Measurements from ENCODE around the gene ZNF692.
"Not testable (repeated sequence)": the region's sequence is repeated elsewhere in the genome, so short reads cannot be mapped to it uniquely, and the experiment has no call there.

The ZNF692 gene

GRCh38 chr1:248848602-248849001 is 10.3 kb downstream of the ZNF692 start:
- no peak for DNase-seq (ENCODE audit: low read depth)

- no peak for DNase-seq (ENCODE audit: low read depth)
Observed at GRCh38 chr1:248847956-248848561, 10.8 kb downstream of the ZNF692 start.

DNA sequence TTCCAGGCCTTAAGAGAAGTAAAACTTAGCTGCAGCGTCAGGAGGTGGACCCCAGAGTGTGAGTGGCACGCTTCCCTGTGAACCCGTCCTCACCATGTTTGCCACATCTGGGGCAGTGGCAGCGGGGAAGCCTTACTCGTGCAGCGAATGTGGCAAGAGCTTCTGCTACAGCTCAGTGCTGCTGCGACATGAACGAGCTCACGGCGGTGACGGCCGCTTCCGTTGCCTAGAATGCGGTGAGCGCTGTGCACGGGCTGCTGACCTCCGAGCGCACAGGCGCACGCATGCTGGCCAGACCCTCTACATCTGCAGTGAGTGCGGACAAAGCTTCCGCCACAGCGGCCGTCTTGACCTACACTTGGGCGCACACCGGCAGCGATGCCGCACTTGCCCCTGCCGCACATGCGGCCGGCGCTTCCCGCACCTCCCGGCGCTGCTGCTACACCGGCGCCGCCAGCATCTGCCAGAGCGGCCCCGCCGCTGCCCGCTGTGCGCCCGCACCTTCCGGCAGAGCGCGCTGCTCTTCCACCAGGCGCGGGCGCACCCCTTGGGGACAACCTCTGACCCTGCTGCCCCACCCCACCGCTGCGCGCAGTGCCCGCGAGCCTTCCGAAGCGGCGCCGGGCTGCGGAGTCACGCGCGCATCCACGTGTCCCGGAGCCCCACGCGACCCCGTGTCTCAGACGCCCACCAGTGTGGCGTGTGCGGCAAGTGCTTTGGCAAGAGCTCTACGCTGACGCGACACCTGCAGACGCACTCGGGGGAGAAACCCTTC is 11.5 kb downstream of the ZNF692 start:
- DNase-seq (ENCODE audit: low read depth): no peak

- no peak for DNase-seq (ENCODE audit: low read depth)
Observed at GRCh38 chr1:248844526-248844925, 14.4 kb downstream of the ZNF692 start.

DNA sequence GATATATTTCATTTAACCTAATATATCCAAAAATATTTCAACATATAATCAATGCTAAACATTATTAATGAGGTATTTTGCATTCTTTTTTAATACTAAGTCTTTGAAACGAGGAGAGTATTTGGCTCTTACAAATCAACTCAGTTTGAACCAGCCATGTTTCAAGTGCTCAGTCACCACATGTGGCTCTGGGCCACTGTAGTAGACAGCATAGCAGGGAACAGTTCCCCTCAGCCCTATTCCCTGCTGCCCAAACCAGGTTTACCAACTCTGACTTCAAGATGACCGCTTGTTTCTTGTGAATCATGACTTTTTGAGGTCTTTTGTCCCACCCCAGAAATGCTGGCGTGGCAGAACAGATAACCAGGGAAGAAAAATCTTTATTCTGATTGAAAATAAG is 15.2 kb downstream of the ZNF692 start:
- no peak for DNase-seq (ENCODE audit: low read depth)

DNA sequence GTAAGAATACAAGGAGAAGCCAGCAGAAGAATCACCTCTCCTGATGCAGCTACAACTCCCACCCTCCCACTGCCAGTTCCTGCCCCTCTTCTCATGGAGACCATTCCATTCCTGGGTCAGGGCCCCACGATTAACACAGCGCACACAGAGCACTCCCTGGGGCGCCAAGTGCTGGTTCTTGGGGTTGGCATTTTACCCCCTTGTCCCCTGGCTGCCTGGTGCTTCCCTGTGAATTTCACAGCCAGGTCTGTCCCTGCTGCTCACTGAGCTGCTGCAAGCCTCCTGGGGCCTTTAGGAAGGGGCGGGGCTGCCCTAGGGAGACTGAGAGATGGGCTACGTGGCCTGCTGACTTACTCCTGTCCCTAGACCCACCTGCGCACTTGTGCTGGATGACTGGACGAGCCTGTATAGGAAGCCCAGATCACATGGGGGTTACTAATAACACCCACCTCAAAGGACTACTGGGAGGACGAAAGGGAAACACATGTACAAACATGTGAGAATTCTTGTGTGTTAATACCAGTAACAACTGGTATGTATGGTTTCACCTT is 16.0 kb downstream of the ZNF692 start:
- no peak for DNase-seq (ENCODE audit: low read depth)

DNA sequence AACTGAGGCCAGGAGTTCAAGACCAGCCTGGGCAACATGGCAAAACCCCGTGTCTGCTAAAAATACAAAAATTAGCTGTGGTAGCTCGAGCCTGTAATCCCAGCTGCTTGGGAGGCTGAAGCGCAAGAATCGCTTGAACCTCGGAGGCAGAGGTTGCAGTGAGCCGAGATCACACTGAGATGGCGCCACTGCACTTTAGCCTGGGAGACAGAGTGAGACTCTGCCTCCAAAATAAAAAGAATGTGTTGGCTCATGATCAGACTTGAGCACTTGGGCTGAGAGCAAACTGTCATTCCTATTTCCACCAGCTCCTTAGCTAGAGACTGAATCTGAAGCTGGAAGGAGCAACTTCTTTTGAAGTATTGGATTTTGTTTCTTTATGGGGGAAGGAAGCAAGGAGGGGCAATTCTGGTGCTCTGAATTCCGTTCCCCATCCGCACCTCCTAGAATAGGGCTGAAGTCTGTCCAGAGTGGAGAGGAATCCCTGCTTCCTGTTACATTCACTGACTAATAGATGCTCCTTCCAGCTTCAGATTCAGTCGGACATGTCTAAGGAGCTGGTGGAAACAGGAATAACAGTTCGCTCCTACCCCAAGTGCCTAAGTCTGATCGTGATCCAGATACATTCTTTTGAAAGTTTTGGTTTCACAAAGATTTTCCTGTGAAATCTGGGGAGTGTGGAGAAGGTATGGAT is 17.0 kb downstream of the ZNF692 start:
- DNase-seq (ENCODE audit: low read depth): peak; percentile 62

- DNase-seq (ENCODE audit: low read depth): peak; percentile 58
Observed at GRCh38 chr1:248840946-248841345, 17.9 kb downstream of the ZNF692 start.

DNA sequence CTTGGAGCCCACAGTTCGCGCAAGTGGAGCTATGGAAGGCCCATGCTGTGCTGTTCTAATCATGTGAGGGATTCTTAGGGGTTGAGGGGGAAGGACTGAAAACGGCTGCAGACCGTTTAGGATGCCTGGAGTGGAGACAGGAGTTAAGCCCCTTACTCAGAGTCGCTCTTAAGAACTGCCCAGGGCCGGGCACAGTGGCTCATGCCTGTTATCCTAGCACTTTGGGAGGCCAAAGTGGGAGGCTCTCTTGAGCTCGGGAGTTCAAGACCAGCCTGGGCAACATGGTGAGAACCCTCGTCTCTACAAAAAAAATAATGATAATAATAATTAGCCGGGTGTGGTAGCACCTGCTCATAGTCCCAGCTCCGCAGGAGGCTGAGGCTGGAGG is 19.7 kb downstream of the ZNF692 start:
- no peak for DNase-seq (ENCODE audit: low read depth)

- peak; percentile 68 for DNase-seq (ENCODE audit: low read depth)
Observed at GRCh38 chr1:248838357-248839167, 20.3 kb downstream of the ZNF692 start.

GRCh38 chr1:248837781-248838356 is 21.0 kb downstream of the ZNF692 start, which contains the start of gene ZNF672:
ZNF672 (plus strand) TSS chr1:248838224; CDS start chr1:248847275, 9,051 bp downstream.
- DNase-seq (ENCODE audit: low read depth): peak; percentile 98

DNA sequence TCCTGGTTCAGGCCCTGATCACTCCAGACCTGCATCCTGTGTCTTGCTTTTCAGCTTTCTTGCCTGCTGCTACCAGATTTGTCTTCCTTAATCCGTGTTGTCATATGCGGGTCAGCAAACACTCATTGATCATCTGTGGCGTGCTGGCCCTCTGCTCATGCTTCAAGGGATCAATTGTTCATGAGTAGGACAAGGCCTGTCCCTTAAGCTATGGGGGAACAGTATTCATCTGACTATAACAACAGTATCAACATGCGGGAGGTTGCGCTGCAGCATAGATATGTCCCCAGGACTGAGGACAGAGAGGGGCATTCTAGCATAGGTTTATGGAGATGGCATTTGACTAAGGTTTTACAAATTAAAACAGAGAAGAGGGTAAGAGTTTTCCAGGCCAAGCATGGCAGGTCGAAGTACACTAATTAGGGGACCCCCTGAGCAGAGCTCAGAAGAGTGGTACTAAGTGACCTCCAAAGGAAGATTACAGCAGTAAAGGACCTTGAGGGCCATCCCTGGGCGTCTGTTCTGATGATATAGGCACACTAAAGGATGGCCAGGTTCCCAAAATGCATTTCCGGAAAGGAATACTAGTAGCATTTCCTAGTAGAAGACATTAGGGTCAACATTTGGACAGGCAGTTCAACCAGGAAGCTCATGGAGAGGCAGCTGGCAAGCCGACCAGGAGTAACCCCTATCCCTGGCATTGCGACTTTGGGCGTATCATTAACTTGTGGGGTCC is 21.7 kb downstream of the ZNF692 start:
- no peak for DNase-seq (ENCODE audit: low read depth)

GRCh38 chr1:248834343-248834940 is 24.4 kb downstream of the ZNF692 start:
- DNase-seq (ENCODE audit: low read depth): no peak

DNA sequence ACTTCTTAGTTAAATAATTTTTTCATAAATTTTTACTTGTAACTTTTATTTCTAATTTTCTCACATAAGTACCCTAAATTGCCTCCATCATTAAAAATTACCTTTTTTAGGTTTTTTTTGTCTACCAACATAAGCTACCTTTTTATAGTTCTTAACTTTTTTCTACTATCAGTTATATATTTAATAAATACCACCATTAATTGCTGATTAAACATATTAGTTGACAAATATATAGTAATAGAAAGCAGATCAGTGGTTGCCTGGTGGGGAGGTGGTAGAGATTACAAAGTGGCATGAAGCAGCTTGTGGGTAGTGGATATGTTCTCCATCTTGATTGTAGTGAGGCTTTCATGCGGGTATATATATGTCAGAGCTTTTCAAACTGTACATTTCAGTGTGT is 27.0 kb downstream of the ZNF692 start:
- no peak for DNase-seq (ENCODE audit: low read depth)

- DNase-seq (ENCODE audit: low read depth): not testable (repeated sequence)
Observed at GRCh38 chr1:248830718-248831017, 28.2 kb downstream of the ZNF692 start.

DNA sequence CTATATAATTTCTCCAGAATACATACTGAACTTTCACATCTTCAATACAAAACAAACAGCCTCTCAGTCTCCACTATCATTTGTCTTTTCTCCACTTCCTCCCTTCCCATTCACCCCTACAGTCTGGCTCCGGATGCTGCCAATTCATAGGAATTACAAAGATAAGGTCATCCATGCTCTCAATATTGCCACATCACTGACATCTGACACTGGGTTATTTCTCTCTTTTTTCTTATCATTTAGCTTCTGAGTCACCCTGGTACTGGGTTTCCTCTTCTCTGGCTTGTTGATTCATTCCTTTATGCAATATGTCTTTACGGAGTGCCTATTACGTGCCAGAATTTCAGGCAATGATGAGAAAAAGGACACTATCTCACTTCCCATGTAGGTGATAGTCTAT is 30.0 kb downstream of the ZNF692 start:
- DNase-seq (ENCODE audit: low read depth): peak; percentile 35

- DNase-seq (ENCODE audit: low read depth): peak; percentile 94
Observed at GRCh38 chr1:248825909-248826760, 32.8 kb downstream of the ZNF692 start, which contains the start of gene SH3BP5L. SH3BP5L (minus strand) TSS chr1:248825915; CDS start chr1:248824935, 980 bp downstream.

DNA sequence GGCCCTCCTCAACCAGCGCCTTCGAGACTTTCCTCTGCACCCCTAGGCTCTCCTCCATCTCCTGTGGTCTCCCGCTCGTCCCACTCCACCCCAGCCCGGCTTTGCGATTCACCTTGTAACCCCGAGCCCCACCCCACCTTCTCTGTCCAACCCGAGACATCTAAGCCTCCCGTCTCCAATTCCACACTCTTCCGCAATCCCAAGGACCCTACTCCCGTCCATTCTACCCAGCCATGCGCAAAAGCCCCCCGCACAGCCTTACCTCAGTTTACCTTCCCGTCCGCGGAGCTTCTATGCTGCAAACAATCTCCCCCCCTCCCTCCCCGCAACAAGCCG is 33.3 kb downstream of the ZNF692 start:
- DNase-seq (ENCODE audit: low read depth): no peak

DNA sequence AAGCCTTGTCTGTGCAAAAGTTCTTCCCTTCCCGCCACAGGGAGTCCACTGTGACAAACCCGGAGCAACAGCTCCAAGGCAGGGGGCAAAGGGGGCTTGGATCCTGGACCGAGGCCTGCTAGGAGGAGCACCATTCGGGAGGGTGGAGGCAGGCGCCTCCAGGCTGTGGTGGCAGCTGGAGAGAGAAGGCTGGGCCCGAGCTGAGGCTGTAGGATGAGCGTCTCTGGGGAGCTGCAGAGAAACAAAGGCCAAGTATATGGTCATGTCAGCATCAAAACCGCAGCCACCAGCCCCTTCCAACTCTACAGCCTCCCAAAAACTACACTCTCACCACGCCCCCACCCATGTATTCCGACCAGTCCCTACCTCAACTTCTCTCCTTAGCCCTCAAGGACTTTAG is 33.7 kb downstream of the ZNF692 start:
- DNase-seq (ENCODE audit: low read depth): no peak

DNA sequence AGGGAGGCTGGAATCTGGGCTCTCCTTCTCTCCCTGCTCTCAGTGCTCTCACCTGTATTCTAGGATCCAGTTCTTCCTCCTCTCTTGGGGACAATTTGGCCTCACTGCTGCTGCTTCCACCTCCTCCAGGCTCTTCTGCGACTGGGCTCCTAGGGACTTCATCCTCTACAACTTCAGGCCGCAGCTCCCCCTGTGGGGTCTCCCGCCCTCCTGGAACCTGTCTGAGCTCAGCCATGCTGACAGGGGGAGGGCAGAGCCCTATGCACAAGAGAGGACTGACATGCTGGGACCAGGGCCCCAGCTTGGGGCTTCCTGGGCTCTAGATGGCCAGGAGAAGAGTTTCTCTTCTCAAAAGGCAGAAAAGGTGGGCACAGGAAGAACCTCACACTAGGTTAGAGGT is 34.2 kb downstream of the ZNF692 start:
- DNase-seq (ENCODE audit: low read depth): no peak

Data from stromal cell of bone marrow (primary cell).